ENCODE results near the gene ZNF547. TPM values are rescaled to one million over a fixed set of nuclear protein-coding genes. Genes with fewer than 3 reads are reported as not detected.
"Not testable (repeated sequence)": the region's sequence is repeated elsewhere in the genome, so short reads cannot be mapped to it uniquely, and the experiment has no call there.

The ZNF547 gene
- total RNA-seq, 2 donors from 2014 or later: 1.4 to 1.8 TPM

GRCh38 chr19:57363688-57364181, 384 bp downstream of the ZNF547 start:
- intact Hi-C loops (cut with DNase I, micrococcal nuclease): loop anchor here in 1 of 2 donors (2.0 kb wide), 1 partner anchor 15 kb away; no protein-coding TSS in a partner anchor
- ATAC-seq (peak; percentile 2), DNase-seq (peak in 1 of 2 donors; percentile 30)

- ATAC-seq: no peak
- intact Hi-C loops (cut with DNase I, micrococcal nuclease): no loop called here
- no peak for DNase-seq
Observed at GRCh38 chr19:57366776-57367175, 3.4 kb downstream of the ZNF547 start.

GRCh38 chr19:57374179-57374578, 10.8 kb downstream of the ZNF547 start:
- intact Hi-C loops (cut with DNase I, micrococcal nuclease): no loop called here
- DNase-seq (no peak), ATAC-seq (no peak)

- ATAC-seq; DNase-seq; intact Hi-C loops (cut with DNase I, micrococcal nuclease): not testable (repeated sequence)
Observed at GRCh38 chr19:57374647-57375046, 11.3 kb downstream of the ZNF547 start.

- ATAC-seq (no peak), DNase-seq (no peak)
- intact Hi-C loops (cut with DNase I, micrococcal nuclease): no loop called here
Observed at GRCh38 chr19:57376151-57376550, 12.8 kb downstream of the ZNF547 start.

GRCh38 chr19:57377498-57378146, 14.3 kb downstream of the ZNF547 start:
- no peak for ATAC-seq
- DNase-seq: no peak
- intact Hi-C loops (cut with DNase I, micrococcal nuclease): no loop called here

- DNase-seq (no peak), ATAC-seq (no peak)
- intact Hi-C loops (cut with DNase I, micrococcal nuclease): no loop called here
Observed at GRCh38 chr19:57380923-57381322, 17.6 kb downstream of the ZNF547 start.

- no peak for ATAC-seq
- intact Hi-C loops (cut with DNase I, micrococcal nuclease): no loop called here
- no peak for DNase-seq
Observed at GRCh38 chr19:57382806-57383488, 19.6 kb downstream of the ZNF547 start.

GRCh38 chr19:57389194-57389729, 25.9 kb downstream of the ZNF547 start:
- DNase-seq: no peak
- no peak for ATAC-seq
- intact Hi-C loops (cut with DNase I, micrococcal nuclease): no loop called here

GRCh38 chr19:57389730-57390598, 26.6 kb downstream of the ZNF547 start, which contains the start of gene ZNF548:
ZNF548 (plus strand) TSS chr19:57389854; CDS start chr19:57390100, 246 bp downstream.
- intact Hi-C loops (cut with DNase I, micrococcal nuclease): no loop called here
- ATAC-seq (peak; percentile 99), DNase-seq (peak; percentile 94 to 96)

GRCh38 chr19:57395710-57396109, 32.4 kb downstream of the ZNF547 start:
- intact Hi-C loops (cut with DNase I, micrococcal nuclease): no loop called here
- ATAC-seq (no peak), DNase-seq (no peak)

GRCh38 chr19:57398868-57399267, 35.5 kb downstream of the ZNF547 start:
- ATAC-seq (no peak), DNase-seq (no peak)
- intact Hi-C loops (cut with DNase I, micrococcal nuclease): no loop called here

GRCh38 chr19:57403737-57404563, 40.6 kb downstream of the ZNF547 start:
- intact Hi-C loops (cut with DNase I, micrococcal nuclease): no loop called here

GRCh38 chr19:57406516-57407123, 43.3 kb downstream of the ZNF547 start:
- ATAC-seq: no peak
- intact Hi-C loops (cut with DNase I, micrococcal nuclease): no loop called here

More at GRCh38 chr19:57403737-57404563, 40.6 kb downstream of the ZNF547 start:
- DNase-seq (no peak), ATAC-seq (no peak)

GRCh38 chr19:57410877-57411671, 47.7 kb downstream of the ZNF547 start, which contains the start of gene ZNF17:
ZNF17 (plus strand) TSS chr19:57411161; CDS start chr19:57413616, 2,455 bp downstream.
- intact Hi-C loops (cut with DNase I, micrococcal nuclease): no loop called here
- ATAC-seq (peak; percentile 100), DNase-seq (peak; percentile 95)

More at GRCh38 chr19:57406516-57407123, 43.3 kb downstream of the ZNF547 start:
- DNase-seq: peak; percentile 35 to 62

GRCh38 chr19:57419439-57419838, 56.1 kb downstream of the ZNF547 start:
- intact Hi-C loops (cut with DNase I, micrococcal nuclease): no loop called here
- DNase-seq (no peak), ATAC-seq (no peak)

GRCh38 chr19:57421037-57421436, 57.7 kb downstream of the ZNF547 start:
- intact Hi-C loops (cut with DNase I, micrococcal nuclease): no loop called here
- ATAC-seq: no peak

More at GRCh38 chr19:57421037-57421436, 57.7 kb downstream of the ZNF547 start:
- no peak for DNase-seq
